HepG2 (cell line): Measurements from ENCODE around the gene PLBD2. TPM values are rescaled to one million over a fixed set of nuclear protein-coding genes. Genes with fewer than 3 reads are reported as not detected.

Experiments used
- ATF6 ChIP-seq: sonication (generic); formaldehyde crosslinking; conservative IDR thresholded peaks from 2 replicates; pipeline ENCODE4 v1.4.0; 2020; ENCODE audit warnings: missing genetic modification reagents
- FOXP1 ChIP-seq, 2 experiments: fragments of 450-650 bp in 1 of 2; IDR thresholded peaks; 2 replicates each; pipeline ENCODE4 v1.6.1; 2017 to 2018; ENCODE audit warnings: antibody characterized with exemption in 1 of 2
- JARID2 ChIP-seq: sonication (generic); formaldehyde crosslinking; IDR thresholded peaks from 2 replicates; pipeline ENCODE4 v1.8.1; 2023; ENCODE audit warnings: missing genetic modification reagents, inconsistent platforms; ENCODE audit not compliant: insufficient replicate concordance
- MYPOP ChIP-seq: sonication (generic); formaldehyde crosslinking; IDR thresholded peaks from 2 replicates; pipeline ENCODE4 v1.8.1; 2023; ENCODE audit warnings: mild to moderate bottlenecking, moderate library complexity, missing genetic modification reagents
- NR1H2 ChIP-seq: sonication (generic); formaldehyde crosslinking; IDR thresholded peaks from 2 replicates; pipeline ENCODE4 v1.8.1; 2022; ENCODE audit warnings: low read depth, missing genetic modification reagents, borderline replicate concordance
- PRDM4 ChIP-seq: sonication (generic); formaldehyde crosslinking; IDR thresholded peaks from 2 replicates; pipeline ENCODE4 v1.9.0; 2021; ENCODE audit warnings: missing genetic modification reagents, borderline replicate concordance
- TRAFD1 ChIP-seq: sonication (generic); formaldehyde crosslinking; IDR thresholded peaks from 2 replicates; pipeline ENCODE4 v1.5.1; 2020; ENCODE audit warnings: missing genetic modification reagents, mild to moderate bottlenecking, borderline replicate concordance
- YY1 ChIP-seq: IDR thresholded peaks from 2 replicates; pipeline ENCODE4 v1.6.1; 2011; ENCODE audit warnings: low read length, low read depth, moderate library complexity, mild to moderate bottlenecking; ENCODE audit not compliant: insufficient read depth, insufficient replicate concordance
- ZNF234 ChIP-seq: sonication (generic); formaldehyde crosslinking; conservative IDR thresholded peaks from 2 replicates; pipeline ENCODE4 v1.5.1; 2020; ENCODE audit warnings: mild to moderate bottlenecking, missing genetic modification reagents
- polyA plus RNA-seq, 8 experiments: library from polyadenylated mRNA; depleted of rRNA in 3 of 8; stranded (reverse) in 7 of 8; unstranded in 1 of 8; fragments of >200 nt; fragmentation: Illumina TruSeq in 4 of 8; extraction: Trizol in 4 of 8; gene quantifications; 2 replicates each; pipeline versions ENCODE4 v1.2.1 to v1.2.3, GENCODE V29; 2011 to 2016; ENCODE audit warnings: low read depth in 4 of 8, missing spikeins in 1 of 8, mixed read lengths in 1 of 8; ENCODE audit not compliant: insufficient read depth in 1 of 8
- total RNA-seq, 5 experiments: library from RNA; depleted of rRNA; stranded (reverse); fragments of >200 nt; fragmentation: Illumina TruSeq; extraction: Trizol; gene quantifications; 2 replicates each; pipeline ENCODE4 v1.2.3, GENCODE V29; 2016; ENCODE audit warnings: low read depth in 1 of 5
- TF ChIP-seq, protein P1 (sequence below): sonication (generic); formaldehyde crosslinking; IDR thresholded peaks from 2 replicates; pipeline ENCODE4 v1.4.0; 2020; ENCODE audit warnings: missing genetic modification reagents, borderline replicate concordance
- TF ChIP-seq, protein P2 (sequence below): sonication (generic); formaldehyde crosslinking; IDR thresholded peaks from 2 replicates; pipeline ENCODE4 v1.5.0; 2020; ENCODE audit warnings: mild to moderate bottlenecking, missing genetic modification reagents
- TF ChIP-seq, protein P3 (sequence below): sonication (generic); formaldehyde crosslinking; IDR thresholded peaks from 2 replicates; pipeline ENCODE4 v1.5.1; 2020; ENCODE audit warnings: mild to moderate bottlenecking, missing genetic modification reagents, moderate library complexity

PLBD2 gene
- total and polyA plus RNA-seq, 2 of the 13 experiments (the other 11 are each of a cell fraction or from before 2014, with no cell fraction given): 6.7 to 8.5 TPM

DNA sequence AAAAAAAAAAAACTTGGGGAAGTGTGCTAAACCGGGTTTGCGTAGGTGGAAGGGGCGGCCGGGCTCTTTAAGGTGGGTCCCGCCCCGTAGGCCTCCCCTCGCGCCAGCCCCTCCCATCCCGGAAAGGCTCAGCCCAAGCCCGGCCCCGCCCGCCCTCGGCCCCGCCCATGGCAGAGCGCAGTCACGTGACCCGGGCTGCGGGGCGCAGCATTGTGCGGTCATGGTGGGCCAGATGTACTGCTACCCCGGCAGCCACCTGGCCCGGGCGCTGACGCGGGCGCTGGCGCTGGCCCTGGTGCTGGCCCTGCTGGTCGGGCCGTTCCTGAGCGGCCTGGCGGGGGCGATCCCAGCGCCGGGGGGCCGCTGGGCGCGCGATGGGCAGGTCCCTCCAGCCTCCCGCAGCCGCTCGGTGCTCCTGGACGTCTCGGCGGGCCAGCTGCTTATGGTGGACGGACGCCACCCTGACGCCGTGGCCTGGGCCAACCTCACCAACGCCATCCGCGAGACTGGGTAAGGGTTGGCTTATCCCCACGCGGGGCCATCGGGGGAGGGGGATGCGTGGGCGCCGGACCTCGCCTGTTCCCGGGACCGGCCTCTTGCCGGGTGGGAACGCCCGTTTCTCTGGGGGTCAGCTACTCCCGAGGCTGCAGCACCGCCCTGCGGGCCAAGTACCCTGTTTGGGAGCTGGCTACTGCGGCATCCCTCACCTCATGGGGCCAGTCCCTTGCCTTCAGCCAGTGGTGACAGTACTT, at the start of gene PLBD2 (continued):
- TF ChIP-seq, protein P1, sequence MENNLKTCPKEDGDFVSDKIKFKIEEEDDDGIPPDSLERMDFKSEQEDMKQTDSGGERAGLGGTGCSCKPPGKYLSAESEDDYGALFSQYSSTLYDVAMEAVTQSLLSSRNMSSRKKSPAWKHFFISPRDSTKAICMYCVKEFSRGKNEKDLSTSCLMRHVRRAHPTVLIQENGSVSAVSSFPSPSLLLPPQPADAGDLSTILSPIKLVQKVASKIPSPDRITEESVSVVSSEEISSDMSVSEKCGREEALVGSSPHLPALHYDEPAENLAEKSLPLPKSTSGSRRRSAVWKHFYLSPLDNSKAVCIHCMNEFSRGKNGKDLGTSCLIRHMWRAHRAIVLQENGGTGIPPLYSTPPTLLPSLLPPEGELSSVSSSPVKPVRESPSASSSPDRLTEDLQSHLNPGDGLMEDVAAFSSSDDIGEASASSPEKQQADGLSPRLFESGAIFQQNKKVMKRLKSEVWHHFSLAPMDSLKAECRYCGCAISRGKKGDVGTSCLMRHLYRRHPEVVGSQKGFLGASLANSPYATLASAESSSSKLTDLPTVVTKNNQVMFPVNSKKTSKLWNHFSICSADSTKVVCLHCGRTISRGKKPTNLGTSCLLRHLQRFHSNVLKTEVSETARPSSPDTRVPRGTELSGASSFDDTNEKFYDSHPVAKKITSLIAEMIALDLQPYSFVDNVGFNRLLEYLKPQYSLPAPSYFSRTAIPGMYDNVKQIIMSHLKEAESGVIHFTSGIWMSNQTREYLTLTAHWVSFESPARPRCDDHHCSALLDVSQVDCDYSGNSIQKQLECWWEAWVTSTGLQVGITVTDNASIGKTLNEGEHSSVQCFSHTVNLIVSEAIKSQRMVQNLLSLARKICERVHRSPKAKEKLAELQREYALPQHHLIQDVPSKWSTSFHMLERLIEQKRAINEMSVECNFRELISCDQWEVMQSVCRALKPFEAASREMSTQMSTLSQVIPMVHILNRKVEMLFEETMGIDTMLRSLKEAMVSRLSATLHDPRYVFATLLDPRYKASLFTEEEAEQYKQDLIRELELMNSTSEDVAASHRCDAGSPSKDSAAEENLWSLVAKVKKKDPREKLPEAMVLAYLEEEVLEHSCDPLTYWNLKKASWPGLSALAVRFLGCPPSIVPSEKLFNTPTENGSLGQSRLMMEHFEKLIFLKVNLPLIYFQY (CRISPR knock-in tag): peak; percentile 47; the same call in 1 of the 2 replicates
- TF ChIP-seq ATF6 (CRISPR knock-in tag) (no peak), JARID2 (no peak), FOXP1 (IDR thresholded peaks at IDR 0.05) (no peak), FOXP1 (CRISPR knock-in tag; IDR thresholded peaks at IDR 0.05) (no peak), TRAFD1 (CRISPR knock-in tag) (no peak), ZNF234 (no peak), PRDM4 (CRISPR knock-in tag) (no peak), NR1H2 (CRISPR knock-in tag) (no peak), YY1 (peak; percentile 58), MYPOP (0 out of 2 replicates have a peak, but pooled peaks have one; percentile 60)
- TF ChIP-seq, protein P2, sequence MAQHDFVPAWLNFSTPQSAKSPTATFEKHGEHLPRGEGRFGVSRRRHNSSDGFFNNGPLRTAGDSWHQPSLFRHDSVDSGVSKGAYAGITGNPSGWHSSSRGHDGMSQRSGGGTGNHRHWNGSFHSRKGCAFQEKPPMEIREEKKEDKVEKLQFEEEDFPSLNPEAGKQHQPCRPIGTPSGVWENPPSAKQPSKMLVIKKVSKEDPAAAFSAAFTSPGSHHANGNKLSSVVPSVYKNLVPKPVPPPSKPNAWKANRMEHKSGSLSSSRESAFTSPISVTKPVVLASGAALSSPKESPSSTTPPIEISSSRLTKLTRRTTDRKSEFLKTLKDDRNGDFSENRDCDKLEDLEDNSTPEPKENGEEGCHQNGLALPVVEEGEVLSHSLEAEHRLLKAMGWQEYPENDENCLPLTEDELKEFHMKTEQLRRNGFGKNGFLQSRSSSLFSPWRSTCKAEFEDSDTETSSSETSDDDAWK: no peak
- TF ChIP-seq, protein P3, sequence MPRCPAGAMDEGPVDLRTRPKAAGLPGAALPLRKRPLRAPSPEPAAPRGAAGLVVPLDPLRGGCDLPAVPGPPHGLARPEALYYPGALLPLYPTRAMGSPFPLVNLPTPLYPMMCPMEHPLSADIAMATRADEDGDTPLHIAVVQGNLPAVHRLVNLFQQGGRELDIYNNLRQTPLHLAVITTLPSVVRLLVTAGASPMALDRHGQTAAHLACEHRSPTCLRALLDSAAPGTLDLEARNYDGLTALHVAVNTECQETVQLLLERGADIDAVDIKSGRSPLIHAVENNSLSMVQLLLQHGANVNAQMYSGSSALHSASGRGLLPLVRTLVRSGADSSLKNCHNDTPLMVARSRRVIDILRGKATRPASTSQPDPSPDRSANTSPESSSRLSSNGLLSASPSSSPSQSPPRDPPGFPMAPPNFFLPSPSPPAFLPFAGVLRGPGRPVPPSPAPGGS (CRISPR knock-in tag): peak; percentile 71; the same call in 1 of the 2 replicates
